Brain pericyte (primary cell): ENCODE results near the gene VASP.

Experiments
- DNase-seq: peaks from one replicate; pipeline ENCODE4 v3.0.0-alpha.2; 2012; ENCODE audit warnings: low read depth, low spot score

Gene VASP

GRCh38 chr19:45514376-45515051, 7.2 kb downstream of the VASP start:
- no peak for DNase-seq

DNA sequence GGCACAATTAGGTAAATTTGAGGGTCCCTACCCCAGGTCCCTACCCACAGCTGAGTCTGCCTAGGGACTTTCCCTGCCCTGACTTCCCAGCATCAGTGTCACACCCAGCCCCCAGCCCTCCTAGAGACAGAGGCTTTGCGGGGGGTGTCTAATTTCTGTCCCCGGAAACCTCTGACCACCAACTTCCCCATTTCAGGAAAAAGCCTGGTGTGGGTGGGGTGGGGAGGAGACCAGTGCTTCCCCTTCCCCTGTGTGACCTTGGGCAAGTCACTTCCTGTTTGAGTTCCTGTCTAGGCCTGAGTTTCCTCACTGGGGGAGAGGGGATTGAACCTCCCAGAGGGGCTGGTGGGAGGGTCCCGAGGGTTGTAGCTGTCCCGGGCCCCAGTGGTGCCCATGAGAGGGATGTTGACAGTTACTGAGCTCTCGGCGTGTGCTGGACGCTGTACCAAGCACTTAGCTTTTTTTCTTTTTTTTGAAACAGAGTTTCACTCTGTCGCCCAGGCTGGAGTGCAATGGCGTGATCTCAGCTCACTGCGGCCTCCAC, 7.9 kb downstream of the VASP start:
- no peak for DNase-seq

DNA sequence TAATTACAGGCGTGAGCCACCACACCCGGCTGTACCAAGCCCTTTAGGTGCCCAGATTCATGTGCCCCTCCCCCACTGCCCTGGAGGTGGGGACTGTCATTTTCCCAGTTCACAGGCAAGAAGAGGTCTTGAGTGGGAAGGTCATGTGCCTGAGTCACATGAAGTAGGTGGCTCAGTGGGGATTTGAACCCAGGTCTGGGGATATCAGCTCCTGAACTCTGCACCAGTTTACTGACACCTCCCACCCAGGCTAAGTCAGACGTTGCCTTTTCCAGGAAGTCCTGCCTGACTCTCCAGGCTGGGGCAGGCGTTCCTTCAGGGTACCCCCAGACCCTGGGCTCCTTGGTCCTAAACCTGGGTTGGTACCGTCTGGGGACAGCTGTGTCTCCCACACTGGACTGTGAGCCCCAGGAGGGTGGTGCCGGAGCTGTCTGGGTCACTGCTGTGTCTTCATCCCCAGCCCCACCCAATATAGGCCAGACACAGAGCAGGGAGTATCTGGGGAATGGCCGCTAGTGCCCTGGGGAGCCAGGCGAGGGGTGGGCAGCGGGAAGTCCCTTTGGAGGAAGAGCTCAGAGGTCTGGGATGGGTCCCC, 8.6 kb downstream of the VASP start:
- no peak for DNase-seq

- DNase-seq = no peak
These were observed 10.0 kb downstream of the VASP start for GRCh38 chr19:45517238-45517637.

DNA sequence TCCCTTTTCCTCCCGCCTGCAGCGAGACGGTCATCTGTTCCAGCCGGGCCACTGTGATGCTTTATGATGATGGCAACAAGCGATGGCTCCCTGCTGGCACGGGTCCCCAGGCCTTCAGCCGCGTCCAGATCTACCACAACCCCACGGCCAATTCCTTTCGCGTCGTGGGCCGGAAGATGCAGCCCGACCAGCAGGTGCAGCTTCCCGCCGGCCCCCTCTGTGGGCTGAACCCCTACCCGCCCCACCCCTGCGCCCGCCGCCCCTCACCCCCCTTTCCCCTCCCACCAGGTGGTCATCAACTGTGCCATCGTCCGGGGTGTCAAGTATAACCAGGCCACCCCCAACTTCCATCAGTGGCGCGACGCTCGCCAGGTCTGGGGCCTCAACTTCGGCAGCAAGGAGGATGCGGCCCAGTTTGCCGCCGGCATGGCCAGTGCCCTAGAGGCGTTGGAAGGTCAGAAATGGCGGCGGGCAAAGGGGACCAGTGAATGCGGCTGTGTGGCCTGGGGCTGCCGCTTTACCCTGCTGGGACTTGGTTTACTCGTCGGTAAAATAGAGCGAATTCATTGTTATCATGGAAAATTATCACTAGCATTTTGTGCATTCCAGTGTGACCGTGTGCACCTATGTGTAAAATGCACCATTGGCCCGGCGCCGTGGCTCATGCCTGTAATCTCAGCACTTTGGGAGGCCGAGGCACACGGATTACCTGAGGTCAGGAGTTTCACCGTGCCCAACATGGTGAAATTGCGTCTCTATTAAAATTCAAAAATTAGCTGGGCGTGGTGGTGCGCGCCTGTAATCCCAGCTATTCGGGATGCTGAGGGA, 10.6 kb downstream of the VASP start:
- DNase-seq = no peak

DNA sequence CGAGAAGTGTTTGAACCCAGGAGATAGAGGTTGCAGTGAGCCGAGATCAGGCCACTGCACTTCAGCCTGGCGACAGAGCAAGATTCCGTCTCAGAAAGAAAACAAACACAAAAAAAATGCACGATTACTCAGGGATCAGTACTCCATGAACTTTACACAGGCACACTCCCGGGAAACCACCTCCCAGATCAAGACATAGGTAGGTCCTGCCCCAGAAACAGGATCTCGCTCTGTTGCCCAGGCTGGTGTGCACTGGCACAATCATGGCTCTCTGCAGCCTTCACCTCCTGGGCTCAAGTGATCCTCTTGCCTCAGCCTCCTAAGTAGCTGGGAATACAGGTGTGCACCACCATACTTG, 11.2 kb downstream of the VASP start:
- no peak for DNase-seq

- DNase-seq = no peak
These were observed 15.0 kb downstream of the VASP start for GRCh38 chr19:45522010-45522941.

DNA sequence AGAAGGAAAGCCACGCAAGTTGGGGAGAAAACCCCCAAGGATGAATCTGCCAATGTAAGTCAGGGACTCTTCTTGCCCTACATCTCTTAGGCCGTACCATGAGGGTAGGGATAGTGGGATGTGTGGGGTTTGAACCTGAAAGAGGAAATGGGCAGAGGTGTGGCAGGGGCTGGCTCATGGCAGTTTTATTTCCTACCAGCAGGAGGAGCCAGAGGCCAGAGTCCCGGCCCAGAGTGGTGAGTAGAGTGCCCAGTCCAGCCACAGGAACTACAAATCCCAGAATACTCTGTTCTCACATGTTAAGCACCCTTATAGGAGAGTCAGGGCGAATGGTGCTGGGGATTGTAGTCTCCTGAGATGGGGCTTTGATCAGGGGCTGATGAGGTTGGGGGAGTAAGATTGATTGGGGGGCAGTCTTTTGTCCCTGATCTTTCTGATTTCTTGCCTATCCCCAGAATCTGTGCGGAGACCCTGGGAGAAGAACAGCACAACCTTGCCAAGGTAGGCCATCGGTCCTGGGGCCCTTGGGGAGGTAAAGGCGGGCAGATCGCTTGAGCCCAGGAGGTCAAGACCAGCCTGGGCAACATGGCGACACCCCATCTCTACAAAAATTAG, 16.5 kb downstream of the VASP start:
- peak; percentile 55 for DNase-seq

DNA sequence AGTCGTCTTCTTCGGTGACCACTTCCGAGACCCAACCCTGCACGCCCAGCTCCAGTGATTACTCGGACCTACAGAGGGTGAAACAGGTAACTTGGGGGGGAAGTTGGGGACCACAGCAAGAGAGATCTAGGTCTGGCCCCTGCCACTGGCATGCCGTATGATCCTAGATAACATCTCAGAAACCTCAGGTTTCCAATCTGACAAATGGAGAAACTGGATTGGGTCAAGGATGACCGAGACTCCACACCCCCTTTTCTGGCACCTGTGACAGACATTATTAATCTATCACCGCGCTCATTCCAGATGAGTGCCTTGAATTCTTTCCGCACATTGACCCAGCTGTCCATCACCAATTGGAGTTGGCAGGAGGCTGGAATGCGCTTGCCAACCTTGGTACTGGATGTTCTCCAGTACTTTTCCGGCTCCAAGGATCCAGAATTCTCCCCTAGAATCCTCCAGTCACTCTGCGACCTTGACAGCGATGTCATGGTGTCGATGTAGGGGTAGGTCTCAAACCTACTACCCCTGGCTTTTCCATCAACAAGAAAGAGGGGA, 17.4 kb downstream of the VASP start:
- no peak for DNase-seq

GRCh38 chr19:45526143-45526542, 18.9 kb downstream of the VASP start:
- no peak for DNase-seq

GRCh38 chr19:45526971-45527370, 19.7 kb downstream of the VASP start:
- DNase-seq = no peak

DNA sequence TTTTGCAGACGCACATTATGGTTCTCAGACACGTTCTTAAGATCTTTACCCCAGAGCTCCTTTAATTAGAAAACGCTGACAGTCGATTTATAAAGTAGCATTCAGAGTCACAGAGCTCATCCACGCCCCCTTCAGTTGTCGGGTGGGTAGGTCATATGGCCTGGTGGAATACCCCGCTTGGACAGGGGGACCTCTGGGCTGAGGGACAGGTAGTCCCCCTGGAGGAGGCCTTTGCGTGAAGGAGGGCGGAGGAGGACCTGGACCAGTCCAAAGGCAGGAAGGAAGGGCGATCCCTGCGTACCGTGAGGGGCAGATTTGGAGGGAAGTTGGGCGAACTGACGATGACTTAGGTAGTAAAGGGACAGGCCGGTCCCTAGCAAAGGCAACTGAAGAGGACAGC, 20.5 kb downstream of the VASP start:
- no peak for DNase-seq

- DNase-seq = no peak
These were observed 21.0 kb downstream of the VASP start for GRCh38 chr19:45528149-45528743.

DNA sequence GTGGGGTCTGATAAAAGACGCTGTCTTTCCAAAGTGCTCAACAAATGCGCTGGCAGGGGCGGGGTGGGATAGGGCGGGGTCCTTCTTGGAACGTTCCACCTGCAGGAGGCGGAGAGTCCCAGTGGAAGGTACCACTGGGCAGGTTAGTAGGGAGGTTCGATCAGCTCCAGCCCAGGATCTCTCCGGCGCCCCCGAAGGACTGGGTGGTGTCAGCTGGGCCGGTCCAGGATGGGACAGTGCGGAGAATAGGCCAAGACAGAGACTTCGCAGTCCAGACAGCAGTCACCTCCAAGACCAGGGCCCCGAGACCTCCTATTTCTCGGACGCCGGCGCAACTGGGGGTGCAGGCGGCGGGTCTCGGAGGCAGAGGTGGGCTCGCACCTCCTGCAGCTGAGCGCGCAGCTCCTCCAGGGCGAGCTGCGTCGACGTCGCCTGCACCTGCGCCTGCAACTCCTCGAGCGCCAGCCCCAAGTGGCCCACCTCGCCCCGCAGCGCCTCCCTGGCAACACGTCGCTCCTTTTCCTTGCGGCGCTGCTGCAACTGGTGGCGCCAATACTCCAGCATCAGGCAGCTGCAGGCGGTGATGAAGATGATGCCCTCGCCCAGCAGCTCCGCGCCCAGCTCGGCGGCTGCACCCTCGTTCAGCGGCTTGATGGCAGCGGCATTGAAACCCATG, 21.6 kb downstream of the VASP start:
- no peak for DNase-seq

DNA sequence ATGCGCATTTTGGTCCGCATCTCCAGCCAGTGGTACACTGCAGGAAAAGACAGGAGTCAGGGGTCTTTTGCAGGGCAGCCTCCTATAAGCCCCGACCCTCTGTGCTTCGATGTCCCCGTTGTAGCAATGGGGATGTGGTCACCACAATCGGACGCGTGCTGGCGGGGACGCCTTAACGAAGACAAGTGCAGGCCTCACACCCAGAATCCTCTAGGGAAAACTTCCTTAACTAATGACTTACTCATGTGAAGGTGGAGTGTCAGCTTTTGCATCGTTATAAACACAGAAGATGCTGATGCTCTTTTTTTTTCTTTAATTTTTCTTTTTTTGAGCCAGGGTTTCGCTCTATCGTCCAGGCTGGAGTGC, 22.1 kb downstream of the VASP start:
- DNase-seq = no peak

DNA sequence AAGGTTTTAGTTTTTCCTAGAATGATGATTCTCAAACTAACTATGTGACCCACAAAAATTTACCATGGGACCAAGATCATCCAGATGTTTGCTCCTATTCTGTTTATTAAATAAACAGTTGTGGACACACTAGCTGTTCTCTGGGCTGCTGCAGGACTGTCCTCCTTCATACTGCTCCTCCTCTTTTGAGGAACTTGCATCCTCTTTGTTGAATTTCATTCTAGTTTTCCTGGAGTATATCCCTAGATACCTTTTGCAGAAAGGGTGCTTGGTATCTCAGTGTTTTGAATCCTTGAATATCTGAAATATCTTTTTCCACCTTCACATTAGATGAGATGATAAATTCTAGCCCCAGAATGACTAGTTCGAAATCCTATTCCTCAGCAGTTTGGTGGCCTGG, 24.1 kb downstream of the VASP start:
- no peak for DNase-seq

DNA sequence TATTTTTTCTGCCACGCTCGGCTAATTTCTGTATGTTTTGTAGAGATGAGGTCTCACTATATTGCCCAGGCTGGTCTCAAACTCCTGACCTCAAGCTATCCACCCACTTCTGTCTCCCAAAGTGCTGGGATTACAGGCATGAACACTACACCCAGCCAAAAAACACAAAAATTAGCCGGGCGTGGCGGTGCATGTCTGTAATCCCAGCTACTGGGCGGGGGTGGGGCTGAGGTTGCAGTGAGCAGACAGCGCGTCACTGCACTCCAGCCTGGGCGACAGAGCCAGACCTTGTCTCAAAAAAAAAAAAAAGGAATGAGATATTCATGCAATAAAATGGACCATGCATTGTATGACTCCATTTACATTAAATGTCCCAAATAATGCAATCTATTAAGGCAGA, 32.2 kb downstream of the VASP start:
- DNase-seq = no peak

GRCh38 chr19:45542234-45542668, 35.0 kb downstream of the VASP start:
- DNase-seq = no peak

GRCh38 chr19:45547211-45547770, 40.0 kb downstream of the VASP start:
- no peak for DNase-seq
